DOHH2 (cell line): ENCODE data around the gene TEX2.

ENCODE experiments used
- EZH2phosphoT487 ChIP-seq: fragments of 200-600 bp; sonication (generic); IDR thresholded peaks from 2 replicates; pipeline ENCODE4 v1.6.1; 2017; ENCODE audit warnings: borderline replicate concordance, mild to moderate bottlenecking, antibody characterized with exemption, low read length, moderate library complexity, mixed read lengths
- TF ChIP-seq, protein P1 (sequence below): fragments of 200-600 bp; sonication (generic); IDR thresholded peaks from one replicate; pipeline ENCODE4 v1.5.1; 2014; ENCODE audit warnings: antibody characterized with exemption, mild to moderate bottlenecking, low read depth, low read length; ENCODE audit not compliant: poor library complexity, severe bottlenecking

DNA sequence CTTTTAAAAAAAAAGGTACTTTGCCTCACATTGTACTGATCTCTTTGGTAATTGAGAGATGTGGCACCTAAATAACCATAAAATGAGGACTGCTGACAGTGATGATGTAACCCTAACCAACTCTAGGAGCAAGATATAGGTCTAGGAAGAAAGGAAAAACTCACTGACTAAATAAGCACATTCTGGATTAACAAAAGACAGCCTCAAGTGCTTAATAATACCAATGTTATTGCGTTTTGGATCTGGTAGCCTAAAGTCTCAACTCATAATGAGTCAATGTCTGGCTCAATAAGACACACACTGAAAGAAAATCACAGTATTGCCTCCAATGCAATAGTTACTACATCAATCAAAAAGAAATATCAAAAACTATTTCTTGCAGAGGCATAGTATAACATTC is 136.1 kb downstream of the TEX2 start:
- TF ChIP-seq, protein P1, sequence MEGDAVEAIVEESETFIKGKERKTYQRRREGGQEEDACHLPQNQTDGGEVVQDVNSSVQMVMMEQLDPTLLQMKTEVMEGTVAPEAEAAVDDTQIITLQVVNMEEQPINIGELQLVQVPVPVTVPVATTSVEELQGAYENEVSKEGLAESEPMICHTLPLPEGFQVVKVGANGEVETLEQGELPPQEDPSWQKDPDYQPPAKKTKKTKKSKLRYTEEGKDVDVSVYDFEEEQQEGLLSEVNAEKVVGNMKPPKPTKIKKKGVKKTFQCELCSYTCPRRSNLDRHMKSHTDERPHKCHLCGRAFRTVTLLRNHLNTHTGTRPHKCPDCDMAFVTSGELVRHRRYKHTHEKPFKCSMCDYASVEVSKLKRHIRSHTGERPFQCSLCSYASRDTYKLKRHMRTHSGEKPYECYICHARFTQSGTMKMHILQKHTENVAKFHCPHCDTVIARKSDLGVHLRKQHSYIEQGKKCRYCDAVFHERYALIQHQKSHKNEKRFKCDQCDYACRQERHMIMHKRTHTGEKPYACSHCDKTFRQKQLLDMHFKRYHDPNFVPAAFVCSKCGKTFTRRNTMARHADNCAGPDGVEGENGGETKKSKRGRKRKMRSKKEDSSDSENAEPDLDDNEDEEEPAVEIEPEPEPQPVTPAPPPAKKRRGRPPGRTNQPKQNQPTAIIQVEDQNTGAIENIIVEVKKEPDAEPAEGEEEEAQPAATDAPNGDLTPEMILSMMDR, result no peak
- no peak for TF ChIP-seq EZH2phosphoT487
